GM21619 (cell line): ENCODE measurements around the gene GAS2.

Experiments
- ATAC-seq: cut with Tn5 transposase; IDR thresholded peaks from one replicate; pipeline ENCODE4 v1.9.1; 2021; ENCODE audit not compliant: unreplicated experiment

The GAS2 gene

GRCh38 chr11:22859756-22860155, 193.3 kb downstream of the GAS2 start:
- ATAC-seq, result no peak

DNA sequence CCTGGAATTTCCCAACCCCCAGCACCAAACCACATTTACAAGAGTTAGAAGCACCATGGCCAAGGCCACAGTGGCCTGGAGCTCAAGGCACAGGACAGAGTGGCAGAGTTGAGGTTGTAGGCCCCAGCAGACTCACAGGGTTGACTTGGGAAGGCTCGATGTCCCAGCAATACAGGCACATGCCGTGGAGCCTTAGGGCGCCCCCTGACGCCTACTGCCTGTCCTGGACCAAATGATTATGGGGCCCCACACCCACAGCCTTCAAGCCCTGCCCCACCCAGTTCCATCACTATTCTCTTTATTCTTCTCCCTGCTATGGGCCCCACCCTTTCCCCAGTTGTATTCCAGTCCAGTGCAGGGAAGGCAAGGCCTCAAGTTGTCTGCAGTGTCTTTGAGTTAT, 193.8 kb downstream of the GAS2 start, which contains the start of gene CCDC179:
CCDC179 (minus strand) TSS at position 234 of the 400 bp plus-strand sequence; CDS start at position 181, 53 bp downstream.
- no peak for ATAC-seq
